SK-N-SH (cell line): ENCODE results near the gene PLIN3.
A peak's percentile ranks its signal among the peaks of the same experiment; 100 is the strongest.

Source experiments
- CHD2 ChIP-seq: fragments of 150-350 bp; IDR thresholded peaks from 2 replicates; pipeline ENCODE4 v1.6.1; 2018; ENCODE audit warnings: low read length; ENCODE audit not compliant: partially characterized antibody
- GABPA ChIP-seq: IDR thresholded peaks from 2 replicates; pipeline ENCODE4 v1.4.0; 2012; ENCODE audit warnings: low read depth, mild to moderate bottlenecking
- JUND ChIP-seq: IDR thresholded peaks from 2 replicates; pipeline ENCODE4 v1.4.0; 2012
- SIN3A ChIP-seq: IDR thresholded peaks from 2 replicates; pipeline ENCODE4 v1.6.1; 2012; ENCODE audit warnings: low read depth, mild to moderate bottlenecking, low read length, moderate library complexity, borderline replicate concordance
- TAF1 ChIP-seq: IDR thresholded peaks from 2 replicates; pipeline ENCODE4 v1.6.1; 2012; ENCODE audit warnings: low read depth, mild to moderate bottlenecking, low read length, moderate library complexity, borderline replicate concordance
- TF ChIP-seq, protein P1 (sequence below): fragments of 200-600 bp; sonication (generic); IDR thresholded peaks from 2 replicates; pipeline ENCODE4 v1.6.1; 2017; ENCODE audit warnings: antibody characterized with exemption, mild to moderate bottlenecking, moderate library complexity
- TF ChIP-seq, protein P2 (sequence below): IDR thresholded peaks from 2 replicates; pipeline ENCODE4 v1.6.1; 2012; ENCODE audit warnings: mild to moderate bottlenecking, low read depth, low read length, moderate library complexity

DNA sequence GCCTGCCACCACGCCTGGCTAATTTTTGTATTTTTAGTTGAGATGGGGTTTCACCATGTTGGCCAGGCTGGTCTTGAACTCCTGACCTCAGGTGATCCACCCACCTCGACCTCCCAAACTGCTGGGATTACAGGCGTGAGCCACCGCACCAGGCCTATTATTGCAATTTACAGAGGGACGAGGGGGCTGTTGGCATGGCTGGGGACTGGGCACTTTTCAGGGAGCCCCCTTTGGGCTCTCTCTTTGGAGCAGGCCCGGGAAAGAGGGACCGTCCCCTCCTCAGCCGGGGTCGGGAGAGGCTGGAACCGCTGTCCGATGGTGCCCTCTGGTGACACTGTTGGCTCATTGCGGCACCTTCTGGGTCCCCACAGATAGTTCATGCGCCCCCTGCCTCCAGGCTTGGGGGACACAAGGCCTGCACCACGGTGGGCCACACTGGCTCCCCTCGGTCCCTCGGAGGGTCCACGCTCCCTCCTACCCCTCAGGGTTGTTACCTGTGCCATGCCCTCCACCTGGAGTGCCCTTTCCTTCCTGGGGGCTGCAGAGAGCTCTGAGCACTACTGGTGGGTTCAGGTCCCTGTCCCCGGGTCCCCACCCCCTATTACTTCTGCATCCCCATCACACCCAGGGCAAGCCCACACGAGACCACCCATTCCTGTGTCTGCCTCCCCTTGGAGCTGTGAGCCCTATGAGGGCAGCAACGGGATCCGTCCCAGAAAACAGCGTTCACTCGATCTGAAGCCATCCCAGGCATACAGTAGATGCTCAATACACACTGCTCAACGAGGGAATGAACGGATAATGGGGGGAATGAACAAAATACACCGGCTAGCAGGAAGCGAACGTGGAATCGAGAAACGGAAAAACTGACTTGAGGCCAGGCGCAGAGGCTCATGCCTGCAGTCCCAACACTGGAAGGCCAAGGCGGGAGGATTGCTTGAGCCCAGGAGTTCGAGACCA lies 63.5 kb downstream of the PLIN3 start:
- TF ChIP-seq GABPA (no peak), CHD2 (peak; percentile 14), SIN3A (no peak), JUND (no peak), TAF1 (no peak)
- TF ChIP-seq, protein P1, sequence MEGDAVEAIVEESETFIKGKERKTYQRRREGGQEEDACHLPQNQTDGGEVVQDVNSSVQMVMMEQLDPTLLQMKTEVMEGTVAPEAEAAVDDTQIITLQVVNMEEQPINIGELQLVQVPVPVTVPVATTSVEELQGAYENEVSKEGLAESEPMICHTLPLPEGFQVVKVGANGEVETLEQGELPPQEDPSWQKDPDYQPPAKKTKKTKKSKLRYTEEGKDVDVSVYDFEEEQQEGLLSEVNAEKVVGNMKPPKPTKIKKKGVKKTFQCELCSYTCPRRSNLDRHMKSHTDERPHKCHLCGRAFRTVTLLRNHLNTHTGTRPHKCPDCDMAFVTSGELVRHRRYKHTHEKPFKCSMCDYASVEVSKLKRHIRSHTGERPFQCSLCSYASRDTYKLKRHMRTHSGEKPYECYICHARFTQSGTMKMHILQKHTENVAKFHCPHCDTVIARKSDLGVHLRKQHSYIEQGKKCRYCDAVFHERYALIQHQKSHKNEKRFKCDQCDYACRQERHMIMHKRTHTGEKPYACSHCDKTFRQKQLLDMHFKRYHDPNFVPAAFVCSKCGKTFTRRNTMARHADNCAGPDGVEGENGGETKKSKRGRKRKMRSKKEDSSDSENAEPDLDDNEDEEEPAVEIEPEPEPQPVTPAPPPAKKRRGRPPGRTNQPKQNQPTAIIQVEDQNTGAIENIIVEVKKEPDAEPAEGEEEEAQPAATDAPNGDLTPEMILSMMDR: peak; percentile 77
- TF ChIP-seq, protein P2, sequence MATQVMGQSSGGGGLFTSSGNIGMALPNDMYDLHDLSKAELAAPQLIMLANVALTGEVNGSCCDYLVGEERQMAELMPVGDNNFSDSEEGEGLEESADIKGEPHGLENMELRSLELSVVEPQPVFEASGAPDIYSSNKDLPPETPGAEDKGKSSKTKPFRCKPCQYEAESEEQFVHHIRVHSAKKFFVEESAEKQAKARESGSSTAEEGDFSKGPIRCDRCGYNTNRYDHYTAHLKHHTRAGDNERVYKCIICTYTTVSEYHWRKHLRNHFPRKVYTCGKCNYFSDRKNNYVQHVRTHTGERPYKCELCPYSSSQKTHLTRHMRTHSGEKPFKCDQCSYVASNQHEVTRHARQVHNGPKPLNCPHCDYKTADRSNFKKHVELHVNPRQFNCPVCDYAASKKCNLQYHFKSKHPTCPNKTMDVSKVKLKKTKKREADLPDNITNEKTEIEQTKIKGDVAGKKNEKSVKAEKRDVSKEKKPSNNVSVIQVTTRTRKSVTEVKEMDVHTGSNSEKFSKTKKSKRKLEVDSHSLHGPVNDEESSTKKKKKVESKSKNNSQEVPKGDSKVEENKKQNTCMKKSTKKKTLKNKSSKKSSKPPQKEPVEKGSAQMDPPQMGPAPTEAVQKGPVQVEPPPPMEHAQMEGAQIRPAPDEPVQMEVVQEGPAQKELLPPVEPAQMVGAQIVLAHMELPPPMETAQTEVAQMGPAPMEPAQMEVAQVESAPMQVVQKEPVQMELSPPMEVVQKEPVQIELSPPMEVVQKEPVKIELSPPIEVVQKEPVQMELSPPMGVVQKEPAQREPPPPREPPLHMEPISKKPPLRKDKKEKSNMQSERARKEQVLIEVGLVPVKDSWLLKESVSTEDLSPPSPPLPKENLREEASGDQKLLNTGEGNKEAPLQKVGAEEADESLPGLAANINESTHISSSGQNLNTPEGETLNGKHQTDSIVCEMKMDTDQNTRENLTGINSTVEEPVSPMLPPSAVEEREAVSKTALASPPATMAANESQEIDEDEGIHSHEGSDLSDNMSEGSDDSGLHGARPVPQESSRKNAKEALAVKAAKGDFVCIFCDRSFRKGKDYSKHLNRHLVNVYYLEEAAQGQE: no peak
